ENCODE results near the gene TRIM44.

DNA sequence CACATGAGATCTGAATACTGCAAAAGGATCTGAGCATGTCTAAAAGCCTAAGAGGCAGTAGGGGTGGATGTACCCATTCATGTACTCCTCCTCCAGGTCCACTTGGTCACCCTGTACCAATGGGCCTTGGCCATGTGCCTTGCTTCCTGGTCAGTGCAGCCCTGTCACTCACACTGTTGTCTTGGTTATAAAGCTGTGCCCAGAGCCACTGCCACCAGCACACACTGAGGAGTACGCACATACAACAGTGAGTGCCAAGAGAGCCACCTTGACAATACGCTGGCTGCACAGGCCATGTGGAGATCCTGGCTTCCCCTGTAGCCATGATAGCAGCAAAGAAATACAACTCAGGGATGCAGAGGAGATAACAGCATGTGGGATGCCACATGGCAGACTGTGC lies 184.9 kb downstream of the TRIM44 start:
- TF ChIP-seq CTCF (IDR thresholded peaks at IDR 0.05): no peak
- no peak for TF ChIP-seq POLR2AphosphoS5 (IDR thresholded peaks at IDR 0.05)
